GM12873 (cell line): ENCODE results near the gene DDX55.

Experiments used
- TF ChIP-seq, protein P1 (sequence below): IDR thresholded peaks from 2 replicates; pipeline ENCODE4 v1.5.1; 2012; ENCODE audit warnings: low read depth, mild to moderate bottlenecking, moderate library complexity, low read length, control low read depth; ENCODE audit not compliant: insufficient read depth; ENCODE audit errors: missing control alignments

The DDX55 gene

DNA sequence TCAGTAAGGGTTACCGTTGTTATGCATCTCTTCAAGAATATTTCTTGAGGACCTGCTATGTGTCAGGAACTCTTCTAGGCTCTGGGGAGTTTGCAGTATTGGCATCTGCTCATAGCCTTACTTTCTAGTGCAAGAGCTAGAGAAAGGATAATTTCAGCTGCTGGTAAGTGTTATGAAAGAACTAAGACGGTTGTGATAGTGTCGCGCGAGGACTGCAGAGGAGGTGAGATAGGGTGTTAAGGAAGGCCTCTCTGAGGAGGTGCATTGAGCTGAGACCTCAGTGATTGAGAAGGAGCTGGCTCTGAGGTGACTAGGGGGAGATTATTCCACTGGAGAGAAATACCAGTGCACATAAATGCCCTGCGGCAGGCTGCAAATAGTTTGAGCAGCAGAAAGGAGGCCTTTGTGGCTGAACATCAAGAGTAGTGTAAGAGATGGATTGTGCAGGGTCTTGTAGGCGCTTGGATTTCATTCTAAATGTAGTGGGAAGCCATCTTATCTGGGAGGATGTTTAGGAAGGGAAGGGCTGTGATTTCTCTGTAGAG lies 824 bp downstream of the DDX55 start:
- TF ChIP-seq, protein P1, sequence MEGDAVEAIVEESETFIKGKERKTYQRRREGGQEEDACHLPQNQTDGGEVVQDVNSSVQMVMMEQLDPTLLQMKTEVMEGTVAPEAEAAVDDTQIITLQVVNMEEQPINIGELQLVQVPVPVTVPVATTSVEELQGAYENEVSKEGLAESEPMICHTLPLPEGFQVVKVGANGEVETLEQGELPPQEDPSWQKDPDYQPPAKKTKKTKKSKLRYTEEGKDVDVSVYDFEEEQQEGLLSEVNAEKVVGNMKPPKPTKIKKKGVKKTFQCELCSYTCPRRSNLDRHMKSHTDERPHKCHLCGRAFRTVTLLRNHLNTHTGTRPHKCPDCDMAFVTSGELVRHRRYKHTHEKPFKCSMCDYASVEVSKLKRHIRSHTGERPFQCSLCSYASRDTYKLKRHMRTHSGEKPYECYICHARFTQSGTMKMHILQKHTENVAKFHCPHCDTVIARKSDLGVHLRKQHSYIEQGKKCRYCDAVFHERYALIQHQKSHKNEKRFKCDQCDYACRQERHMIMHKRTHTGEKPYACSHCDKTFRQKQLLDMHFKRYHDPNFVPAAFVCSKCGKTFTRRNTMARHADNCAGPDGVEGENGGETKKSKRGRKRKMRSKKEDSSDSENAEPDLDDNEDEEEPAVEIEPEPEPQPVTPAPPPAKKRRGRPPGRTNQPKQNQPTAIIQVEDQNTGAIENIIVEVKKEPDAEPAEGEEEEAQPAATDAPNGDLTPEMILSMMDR: no peak

DNA sequence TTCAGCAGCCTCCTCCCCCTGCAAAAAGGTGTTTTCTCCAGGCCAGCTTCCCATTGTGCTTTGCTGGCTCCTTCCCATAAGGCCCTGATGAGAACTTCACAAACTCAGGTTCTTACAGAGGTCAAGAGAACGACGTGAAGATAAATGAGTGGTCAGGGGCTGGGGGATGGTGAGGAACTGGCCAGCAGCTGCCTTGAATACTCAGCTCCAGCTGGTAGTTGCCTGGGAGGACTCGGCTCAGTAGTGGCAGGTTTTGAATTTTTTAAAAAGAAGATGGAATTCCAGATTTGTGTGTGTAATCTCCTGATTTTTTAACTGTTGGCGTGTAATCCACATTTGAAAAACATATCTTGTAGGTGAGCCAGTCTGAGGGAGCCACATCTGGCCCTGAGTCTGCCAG lies 5.9 kb downstream of the DDX55 start:
- TF ChIP-seq, protein P1: no peak

DNA sequence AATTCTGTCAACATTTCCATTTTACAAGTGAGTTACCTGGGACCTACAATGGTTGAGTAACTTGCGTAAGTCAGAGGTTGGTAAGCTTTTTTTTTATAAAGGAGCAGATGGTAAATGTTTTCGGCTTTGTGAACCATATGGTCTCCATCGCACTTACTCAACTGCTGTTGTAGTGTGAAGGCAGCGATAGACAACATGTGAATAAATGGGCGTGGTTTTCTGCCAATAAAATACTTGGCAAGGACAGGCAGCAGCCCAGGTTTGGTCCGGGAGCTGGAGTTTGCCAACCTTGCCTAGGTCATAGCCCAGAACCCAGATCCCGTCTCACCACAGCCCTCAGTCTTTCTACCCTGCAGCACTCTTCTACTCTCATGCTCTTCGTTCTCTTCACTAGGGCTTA lies 6.3 kb downstream of the DDX55 start:
- TF ChIP-seq, protein P1: no peak

DNA sequence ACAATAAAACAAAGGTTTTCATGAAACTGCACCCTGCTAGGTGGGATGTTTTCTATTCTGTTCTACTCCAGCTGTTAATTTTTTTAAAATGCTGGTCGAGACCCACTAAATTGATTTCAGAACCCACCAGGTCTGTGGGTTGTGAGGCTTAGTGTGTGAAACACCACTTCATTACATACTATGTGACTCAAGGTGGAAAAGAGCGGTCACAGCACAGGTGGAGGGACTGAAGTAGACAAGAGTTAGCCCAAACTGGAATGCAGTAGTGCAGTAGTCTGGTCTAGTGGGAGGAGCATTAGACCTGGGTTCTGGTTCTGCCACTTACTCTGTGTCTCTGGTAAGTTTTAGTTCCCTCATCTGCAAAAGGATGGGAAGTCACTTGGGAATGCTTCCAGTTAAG lies 12.2 kb downstream of the DDX55 start:
- TF ChIP-seq, protein P1: no peak

DNA sequence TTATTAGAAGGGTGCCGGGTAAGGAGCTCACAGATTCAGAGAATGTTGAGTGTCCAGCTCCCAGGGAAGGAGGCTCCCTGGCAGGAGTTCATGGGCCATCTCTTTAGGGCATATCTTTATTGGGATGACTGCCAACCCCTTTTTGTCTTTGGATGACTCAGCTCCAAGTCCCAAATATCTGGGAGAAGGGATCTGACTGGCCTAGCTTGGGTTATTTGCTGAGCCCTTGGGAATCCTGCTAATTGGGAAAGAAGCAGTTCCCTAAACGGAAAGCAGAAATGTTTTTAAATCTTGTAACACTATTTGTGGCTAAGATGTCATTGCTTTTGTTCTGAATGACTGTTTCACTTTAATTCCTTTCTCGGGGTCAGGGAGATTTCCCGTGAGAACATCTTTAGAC lies 12.6 kb downstream of the DDX55 start:
- TF ChIP-seq, protein P1: no peak

DNA sequence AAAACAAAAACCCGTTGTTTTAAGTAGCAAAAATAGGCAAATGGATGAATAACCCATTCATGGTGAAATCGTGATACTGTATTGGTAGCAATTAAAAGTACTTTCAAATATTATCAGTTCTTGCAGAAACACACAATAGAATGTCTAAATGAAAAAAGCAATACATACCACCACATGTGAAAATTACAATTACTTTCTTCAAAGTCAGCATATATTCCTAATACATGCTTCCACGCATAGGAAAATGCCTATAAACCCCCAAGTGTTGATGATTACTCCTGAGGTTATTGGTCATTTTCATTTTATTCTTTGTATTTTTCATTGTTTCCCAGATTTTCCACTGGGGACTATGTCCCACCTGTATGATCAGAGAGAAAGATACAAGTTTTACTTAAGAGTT lies 15.2 kb downstream of the DDX55 start:
- TF ChIP-seq, protein P1: no peak

DNA sequence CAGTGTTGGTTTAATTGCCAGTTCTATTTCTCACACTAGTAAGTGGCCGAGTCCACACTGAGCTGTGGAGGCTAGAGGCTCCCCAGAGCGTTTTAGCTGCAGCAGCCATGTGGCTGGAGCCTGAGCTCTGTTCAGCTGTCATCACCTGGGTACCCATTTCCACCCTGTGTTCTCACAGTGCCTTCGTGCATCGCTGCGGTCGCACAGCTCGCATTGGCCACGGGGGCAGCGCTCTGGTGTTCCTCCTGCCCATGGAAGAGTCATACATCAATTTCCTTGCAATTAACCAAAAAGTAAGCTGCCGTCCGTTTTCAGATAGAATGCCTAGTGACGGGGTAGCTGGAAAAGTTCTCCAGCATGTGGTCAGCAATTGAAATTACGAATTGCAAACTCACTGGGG lies 15.7 kb downstream of the DDX55 start:
- TF ChIP-seq, protein P1: no peak

DNA sequence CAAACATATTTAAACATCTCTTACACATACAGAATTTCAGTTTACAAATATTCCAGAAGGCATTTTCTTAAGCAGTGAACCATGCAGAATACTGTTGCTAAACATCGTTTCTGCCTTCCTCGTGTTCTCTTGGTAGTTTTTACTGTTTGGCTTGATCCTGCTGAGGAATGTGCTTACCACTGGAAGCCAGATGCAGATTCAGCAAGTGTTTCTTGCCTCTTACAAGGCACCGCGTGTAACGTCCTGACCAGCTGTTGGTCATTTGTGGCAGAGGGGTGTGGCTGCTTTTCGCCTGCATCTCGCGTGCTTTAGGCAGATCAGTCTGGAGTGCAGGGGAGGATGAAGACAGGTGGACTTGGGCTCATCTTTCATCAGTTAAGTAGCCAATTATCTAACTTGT lies 19.2 kb downstream of the DDX55 start:
- TF ChIP-seq, protein P1: no peak
